GM10847 (cell line): ENCODE results near the gene GNS.

Experiments used
- POLR2A ChIP-seq: IDR thresholded peaks from 2 replicates; pipeline ENCODE4 v1.6.1; 2011; ENCODE audit not compliant: insufficient read length; ENCODE audit errors: extremely low read depth

GNS gene

DNA sequence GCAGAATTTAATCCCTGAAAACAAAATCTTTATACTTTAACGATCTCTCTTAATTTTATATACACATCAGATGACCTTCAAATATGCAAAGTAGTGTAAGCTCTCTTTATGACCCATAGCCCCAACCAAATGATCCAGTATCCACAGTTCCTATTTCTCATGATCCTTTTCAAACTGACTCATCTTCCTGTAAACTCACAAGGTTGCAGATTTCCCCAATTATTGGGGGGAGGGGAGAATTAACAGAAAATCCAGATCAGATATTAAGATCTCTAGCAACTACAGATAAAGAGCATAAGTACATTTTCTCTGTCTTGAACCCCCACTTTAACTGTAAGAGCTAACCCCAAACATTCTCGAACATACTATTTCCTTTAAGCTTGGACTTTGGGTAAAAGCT lies 12.5 kb downstream of the GNS start:
- TF ChIP-seq POLR2A: no peak

DNA sequence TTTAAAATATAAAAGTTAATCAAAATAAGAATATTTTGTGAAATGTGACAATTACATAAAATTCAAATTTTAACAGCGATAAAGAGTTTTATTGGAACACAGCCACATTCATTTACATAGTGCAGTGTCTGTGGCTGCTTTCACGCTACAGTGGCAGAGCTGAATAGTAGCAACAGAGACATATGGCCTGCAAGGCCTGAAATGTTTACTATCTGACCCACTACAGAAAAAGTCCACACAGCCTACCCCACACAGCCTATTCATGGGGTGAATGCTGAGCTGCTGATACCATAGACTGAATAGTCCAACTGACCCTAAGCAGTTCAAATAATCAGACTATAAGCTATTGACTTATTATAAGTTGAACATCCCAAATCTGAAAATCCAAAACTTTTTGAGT lies 13.2 kb downstream of the GNS start:
- no peak for TF ChIP-seq POLR2A

DNA sequence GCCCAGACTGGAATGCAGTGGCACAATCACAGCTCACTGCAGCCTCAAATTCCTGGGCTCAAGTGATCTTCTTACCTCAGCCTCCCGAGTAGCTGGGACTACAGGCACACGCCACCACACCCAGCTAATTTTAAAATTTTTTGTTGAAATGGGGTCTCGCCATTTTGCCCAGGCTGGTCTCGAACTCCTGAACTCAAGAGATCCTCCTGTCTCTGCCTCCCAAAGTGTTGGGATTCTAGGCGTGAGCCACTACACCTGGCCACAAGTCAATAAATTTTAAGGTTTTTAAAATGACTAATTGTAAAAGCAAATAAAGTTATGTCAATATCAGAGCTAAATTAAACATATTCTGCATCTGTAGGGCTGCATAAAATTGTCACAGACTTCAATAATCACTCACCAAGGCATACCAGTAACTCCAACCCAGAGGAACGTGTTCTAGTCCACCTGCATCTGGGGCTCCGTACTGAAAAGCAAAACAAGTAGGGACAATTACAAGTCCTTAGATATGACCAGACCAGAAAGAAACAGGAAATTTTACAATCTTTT lies 13.9 kb downstream of the GNS start:
- TF ChIP-seq POLR2A: no peak

DNA sequence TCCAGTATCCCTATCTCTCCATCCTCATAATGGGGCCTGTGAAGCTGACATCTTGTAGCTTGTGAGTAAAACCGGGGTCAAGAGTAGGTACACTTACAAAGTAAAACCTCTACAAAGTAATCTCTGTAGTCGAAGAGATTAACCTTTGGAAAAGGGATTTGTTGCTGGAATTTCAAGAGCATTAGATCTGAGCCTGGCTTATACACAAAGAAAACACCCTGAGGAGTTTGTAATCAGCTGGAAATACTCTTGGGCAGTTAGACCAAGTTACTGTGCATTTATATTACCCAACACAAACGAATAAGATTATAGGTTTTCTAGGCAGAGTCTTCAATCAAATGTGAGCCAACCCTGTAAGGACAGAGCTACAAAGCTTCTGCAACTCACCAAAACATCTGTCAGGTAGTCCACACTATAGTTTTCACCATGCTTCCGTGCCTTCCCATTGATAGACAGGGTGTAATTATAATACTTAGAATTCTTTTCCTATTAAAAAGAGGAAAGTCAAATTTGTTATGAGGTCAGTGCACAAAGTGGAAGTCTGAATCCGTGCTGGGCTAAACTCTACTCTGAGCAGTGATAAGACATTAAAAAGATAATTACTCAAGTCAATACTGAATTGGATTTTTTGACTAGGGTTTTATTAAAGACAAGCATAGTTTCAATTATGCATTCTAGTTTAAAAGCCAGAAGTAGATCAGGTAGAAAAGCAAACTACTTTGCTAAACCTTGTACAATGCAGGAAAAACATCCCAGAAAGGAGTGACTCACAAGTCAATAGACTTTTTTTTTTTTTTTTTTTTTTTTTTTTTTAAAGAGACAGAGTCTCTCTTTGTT lies 14.6 kb downstream of the GNS start:
- TF ChIP-seq POLR2A: no peak

DNA sequence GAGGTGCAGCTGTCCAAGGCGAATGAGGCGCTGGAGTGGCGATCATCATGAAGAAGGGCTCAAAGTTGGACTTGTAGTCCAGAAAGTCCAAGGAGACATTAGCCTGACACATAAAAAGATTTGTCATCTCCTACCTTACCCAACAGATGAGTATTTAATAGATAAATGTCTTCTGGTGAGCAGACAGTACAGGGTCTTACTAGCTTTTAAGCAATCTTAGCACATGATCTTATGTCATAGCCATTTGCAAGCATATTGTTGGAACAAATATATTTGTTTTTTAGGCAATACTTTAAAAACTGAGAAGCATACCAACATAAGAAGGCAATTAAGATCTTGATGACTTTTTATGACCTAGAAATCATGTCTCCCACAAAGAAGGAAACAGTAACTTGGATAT lies 16.0 kb downstream of the GNS start:
- no peak for TF ChIP-seq POLR2A

DNA sequence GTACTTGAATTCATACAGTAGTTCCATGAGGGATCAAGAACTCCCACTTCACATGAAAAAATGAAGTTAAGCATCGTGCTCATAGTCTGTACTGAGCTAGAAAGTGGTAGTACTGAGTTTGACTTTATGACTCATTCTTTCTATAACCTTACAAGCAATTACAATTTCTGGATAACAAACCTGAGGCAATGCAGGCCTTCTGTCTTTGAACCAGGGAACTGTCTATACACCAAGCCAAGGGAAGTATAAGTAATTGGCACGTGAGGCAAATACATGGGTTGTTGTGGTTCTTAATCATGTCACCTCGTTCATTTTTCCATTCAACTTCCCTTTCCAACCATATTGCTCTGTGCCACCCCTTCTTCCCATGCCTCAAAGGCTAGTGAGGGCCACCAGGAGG lies 16.8 kb downstream of the GNS start:
- TF ChIP-seq POLR2A: no peak

DNA sequence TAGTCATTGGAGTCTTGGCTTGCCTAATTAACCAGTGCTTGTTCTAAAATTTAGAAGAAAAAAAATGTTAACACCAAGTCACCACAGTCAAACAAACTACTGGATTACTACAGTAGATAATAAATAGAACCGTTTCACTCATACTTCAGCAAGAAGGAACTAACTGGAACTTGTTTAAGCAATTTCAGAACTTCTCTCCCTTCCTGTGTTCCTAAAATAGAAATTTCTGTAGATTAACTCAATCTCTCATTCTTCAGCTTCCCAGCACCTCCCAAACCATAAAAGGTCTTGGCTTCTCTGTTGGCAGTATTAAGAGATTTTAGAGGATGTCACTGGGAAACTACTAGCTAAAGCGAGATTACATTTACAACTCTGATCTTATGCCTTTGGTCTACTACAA lies 18.6 kb downstream of the GNS start:
- no peak for TF ChIP-seq POLR2A

DNA sequence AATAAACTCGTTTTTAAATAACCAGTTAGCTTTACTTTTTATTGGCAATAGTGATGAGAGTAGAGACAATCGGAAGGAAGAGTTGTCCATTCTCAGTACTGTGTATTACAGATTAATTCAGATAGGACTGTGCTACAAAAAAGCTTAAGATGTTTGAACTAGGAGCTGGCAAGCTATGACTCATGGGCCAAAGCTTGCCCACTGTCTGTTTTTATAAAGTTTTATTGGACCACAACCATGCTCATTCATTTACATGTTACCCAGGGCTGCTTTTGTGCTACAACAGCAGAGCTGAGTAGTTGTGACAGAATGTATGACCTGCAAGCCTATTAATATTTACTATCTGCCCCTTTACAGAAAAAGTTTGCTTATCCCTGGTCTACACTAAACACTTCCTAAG lies 19.4 kb downstream of the GNS start:
- TF ChIP-seq POLR2A: no peak

DNA sequence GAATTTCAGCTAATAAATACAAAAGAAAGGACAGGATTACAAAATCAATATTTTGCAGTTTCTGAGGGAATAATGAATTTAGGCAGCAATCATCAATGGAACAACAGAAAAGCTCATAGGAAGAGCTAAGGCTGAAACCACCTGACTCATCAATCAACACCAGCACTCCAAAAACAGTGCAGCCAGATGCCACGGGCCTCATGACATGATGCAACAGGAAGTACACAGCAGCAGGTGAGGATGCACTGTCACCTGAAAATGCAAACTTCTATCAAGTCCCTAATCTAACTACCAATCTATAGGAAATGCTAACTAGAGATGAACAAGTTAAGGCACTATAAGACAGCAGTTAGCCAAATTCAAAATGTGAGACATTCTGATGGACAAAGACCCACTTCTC lies 21.7 kb downstream of the GNS start:
- TF ChIP-seq POLR2A: no peak

DNA sequence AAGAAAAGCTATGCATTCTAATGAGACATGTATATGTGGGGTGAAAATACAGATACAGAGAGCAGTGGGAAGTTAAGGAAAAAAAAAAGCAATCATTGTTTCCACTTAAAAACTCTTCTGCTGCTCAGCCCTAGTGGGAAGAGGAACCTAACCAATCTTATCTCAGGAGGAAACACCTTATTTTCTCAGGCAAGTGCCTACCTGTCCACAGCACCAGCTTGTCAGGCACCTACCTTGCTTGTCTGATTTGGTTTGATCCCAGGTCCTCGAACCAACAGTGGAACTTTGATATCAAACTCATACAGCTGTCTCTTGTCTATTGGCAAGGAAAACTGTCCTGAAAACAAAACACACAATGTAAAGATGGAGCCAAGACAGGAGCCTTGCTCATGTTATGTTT lies 22.4 kb downstream of the GNS start:
- TF ChIP-seq POLR2A: no peak

DNA sequence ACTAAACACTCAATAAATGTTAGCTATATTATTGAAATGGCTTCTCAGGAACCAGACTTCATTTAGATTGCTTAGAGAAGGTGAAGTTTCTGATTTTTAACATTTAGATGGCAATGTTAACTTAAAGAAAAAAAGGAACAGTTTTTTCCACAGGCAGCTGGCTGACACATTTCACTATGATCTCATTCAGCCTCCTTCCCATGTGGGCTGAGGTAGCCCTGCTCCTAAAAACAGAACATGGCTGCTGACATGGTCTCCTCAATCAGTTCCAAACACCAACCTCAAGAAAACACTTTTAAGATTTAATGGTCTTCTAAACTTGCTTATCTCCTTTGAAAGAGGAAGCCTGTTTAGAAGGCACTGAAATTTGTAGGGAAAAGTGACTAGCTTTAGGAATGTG lies 23.8 kb downstream of the GNS start:
- TF ChIP-seq POLR2A: no peak

DNA sequence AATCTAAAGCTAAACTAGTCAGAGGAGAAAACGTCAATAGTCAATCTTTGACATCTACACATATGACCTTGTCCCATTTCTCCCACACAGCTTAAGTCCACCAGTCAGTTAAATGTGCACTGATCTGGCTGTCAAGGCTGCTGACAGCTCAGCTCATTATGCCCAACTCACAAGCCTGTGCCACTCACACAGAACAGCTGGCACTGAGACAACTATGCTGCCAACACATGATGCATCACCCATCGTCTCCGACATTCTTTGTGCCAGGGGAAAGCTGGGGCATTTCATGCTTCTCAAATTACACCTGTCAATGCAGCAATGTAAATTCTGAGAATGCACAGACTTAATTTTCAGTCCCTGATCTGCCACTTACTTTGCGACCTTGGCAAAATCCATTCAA lies 25.3 kb downstream of the GNS start:
- TF ChIP-seq POLR2A: no peak

DNA sequence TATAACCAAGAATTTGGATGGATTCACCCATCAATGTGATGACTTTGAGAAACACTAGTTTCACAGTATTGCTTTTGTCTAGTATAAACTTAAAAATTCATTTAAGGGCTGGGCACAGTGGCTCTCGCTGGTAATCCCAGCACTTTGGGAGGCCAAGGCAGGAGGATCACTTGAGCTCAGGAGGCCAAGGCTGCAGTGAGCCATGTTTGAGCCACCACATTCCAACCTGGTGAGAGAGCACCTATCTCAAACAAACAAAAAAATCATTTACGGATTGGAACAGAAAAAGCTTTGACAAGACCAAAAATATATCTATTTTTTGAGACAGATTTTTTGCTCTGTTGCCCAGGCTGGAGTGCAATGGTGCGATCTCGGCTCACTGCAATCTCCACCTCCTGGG lies 27.5 kb downstream of the GNS start:
- no peak for TF ChIP-seq POLR2A

DNA sequence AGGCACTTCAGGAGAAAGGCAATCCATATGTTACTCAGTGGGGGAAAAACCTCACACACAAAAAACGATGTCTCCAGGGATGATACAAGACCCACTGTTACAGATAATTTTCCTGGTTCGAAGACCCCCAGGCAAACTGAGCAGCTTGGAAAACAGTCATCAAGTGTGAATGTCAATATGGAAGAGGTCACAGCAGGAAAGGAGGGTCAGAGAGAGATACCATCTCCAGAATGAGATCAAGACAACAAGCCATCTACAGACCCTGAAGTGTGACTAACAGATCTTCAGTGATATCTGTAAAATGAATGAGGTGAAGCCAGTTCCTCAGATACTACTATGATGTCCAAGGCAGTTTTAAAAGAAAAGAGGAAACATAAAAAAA lies 28.6 kb downstream of the GNS start:
- TF ChIP-seq POLR2A: no peak

DNA sequence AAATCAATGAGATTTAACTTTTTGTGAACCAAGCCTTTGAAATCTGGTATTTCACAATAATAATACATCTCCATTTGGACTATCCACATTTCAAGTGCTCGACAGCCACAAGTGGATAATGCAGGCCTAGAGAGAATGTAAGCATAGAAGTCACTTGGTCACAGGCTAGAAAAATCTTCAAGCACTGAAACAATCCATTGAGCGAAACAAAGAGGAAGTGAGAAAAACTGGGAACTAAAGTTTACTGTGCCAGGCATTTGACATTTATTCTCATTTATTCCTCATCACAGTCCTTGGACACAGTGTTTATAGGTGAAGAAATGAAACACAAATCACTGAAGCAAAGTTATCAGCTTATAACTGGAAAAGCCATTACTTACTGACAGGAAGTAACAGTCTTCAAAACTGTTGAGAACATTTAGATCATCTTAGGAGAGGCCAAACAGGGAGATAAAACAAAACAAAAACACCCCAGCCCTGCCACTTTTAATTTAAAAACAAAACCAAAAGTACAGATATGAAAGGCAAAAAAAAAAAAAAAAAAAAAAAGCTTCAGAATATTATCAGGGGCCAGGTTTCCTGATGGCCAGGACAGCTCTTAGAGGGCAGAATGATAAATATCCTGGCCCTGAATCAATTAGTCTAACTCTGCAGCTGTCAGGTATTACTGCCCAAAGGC lies 29.2 kb downstream of the GNS start:
- no peak for TF ChIP-seq POLR2A

DNA sequence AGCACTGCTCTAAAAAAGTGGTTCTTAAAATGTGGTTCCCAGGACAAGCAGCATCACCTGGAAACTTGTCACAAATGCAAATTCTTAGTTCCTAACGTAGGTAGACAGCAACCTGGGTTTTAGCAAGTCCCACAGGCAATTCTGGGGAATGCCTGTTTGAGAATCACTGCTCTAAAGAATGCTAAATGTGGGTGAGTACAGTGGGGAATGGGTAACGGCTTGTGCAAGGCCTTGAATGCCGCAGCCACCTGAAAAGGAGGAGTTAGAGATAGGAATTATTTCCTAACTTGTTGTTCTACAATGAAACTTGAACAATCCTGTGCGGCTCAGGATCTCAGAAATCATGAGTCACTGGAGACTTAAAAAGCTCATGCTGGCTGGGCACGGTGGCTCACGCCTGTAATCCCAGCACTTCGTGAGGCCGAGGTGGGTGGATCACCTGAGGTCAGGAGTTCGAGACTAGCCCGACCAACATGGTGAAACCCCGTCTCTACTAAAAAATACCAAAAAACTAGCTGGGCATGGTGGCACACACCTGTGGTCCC lies 34.9 kb downstream of the GNS start:
- TF ChIP-seq POLR2A: no peak
